ENCODE results near the gene HP1BP3.

Gene HP1BP3

GRCh38 chr1:20711285-20712214, 75.6 kb downstream of the HP1BP3 start:
- no peak for DNase-seq (ENCODE audit: low spot score)

- DNase-seq (ENCODE audit: low spot score) = no peak
Observed at GRCh38 chr1:20710469-20711284, 76.4 kb downstream of the HP1BP3 start.

- DNase-seq (ENCODE audit: low spot score) = no peak
Observed at GRCh38 chr1:20709868-20710267, 77.2 kb downstream of the HP1BP3 start.

- DNase-seq (ENCODE audit: low spot score) = no peak
Observed at GRCh38 chr1:20708891-20709290, 78.2 kb downstream of the HP1BP3 start.

- no peak for DNase-seq (ENCODE audit: low spot score)
Observed at GRCh38 chr1:20708057-20708456, 79.0 kb downstream of the HP1BP3 start.

- no peak for DNase-seq (ENCODE audit: low spot score)
Observed at GRCh38 chr1:20706841-20707240, 80.3 kb downstream of the HP1BP3 start.

GRCh38 chr1:20705203-20705755, 81.8 kb downstream of the HP1BP3 start:
- no peak for DNase-seq (ENCODE audit: low spot score)

GRCh38 chr1:20704390-20705202, 82.5 kb downstream of the HP1BP3 start:
- DNase-seq (ENCODE audit: low spot score) = no peak

GRCh38 chr1:20703124-20703756, 83.9 kb downstream of the HP1BP3 start:
- no peak for DNase-seq (ENCODE audit: low spot score)

GRCh38 chr1:20702416-20702815, 84.7 kb downstream of the HP1BP3 start:
- peak; percentile 45 for DNase-seq (ENCODE audit: low spot score)

- no peak for DNase-seq (ENCODE audit: low spot score)
Observed at GRCh38 chr1:20701847-20702246, 85.3 kb downstream of the HP1BP3 start.

- no peak for DNase-seq (ENCODE audit: low spot score)
Observed at GRCh38 chr1:20701446-20701845, 85.7 kb downstream of the HP1BP3 start.

GRCh38 chr1:20700636-20701215, 86.4 kb downstream of the HP1BP3 start:
- no peak for DNase-seq (ENCODE audit: low spot score)

- no peak for DNase-seq (ENCODE audit: low spot score)
Observed at GRCh38 chr1:20699558-20699957, 87.5 kb downstream of the HP1BP3 start.

- DNase-seq (ENCODE audit: low spot score) = peak; percentile 57
Observed at GRCh38 chr1:20698195-20698910, 88.8 kb downstream of the HP1BP3 start.

- no peak for DNase-seq (ENCODE audit: low spot score)
Observed at GRCh38 chr1:20697563-20697962, 89.5 kb downstream of the HP1BP3 start.

- DNase-seq (ENCODE audit: low spot score) = peak; percentile 97
Observed at GRCh38 chr1:20696397-20697333, 90.4 kb downstream of the HP1BP3 start.

- no peak for DNase-seq (ENCODE audit: low spot score)
Observed at GRCh38 chr1:20695515-20695914, 91.6 kb downstream of the HP1BP3 start.

- no peak for DNase-seq (ENCODE audit: low spot score)
Observed at GRCh38 chr1:20693623-20694022, 93.5 kb downstream of the HP1BP3 start.

Data from AG20443 (cell line).